T-helper 17 cell (primary cell): ENCODE data around the gene CYP21A2. TPM values are rescaled to one million over a fixed set of nuclear protein-coding genes. Genes with fewer than 3 reads are reported as not detected.
A peak's percentile ranks its signal among the peaks of the same experiment; 100 is the strongest.
"Not testable (repeated sequence)": the region's sequence is repeated elsewhere in the genome, so short reads cannot be mapped to it uniquely, and the experiment has no call there.

Experiments
- ATAC-seq: fragments of 150-1000 bp; cut with Tn5 transposase; 2 replicates; pipeline ENCODE4 v1.10.0; 2021; ENCODE audit warnings: mild to moderate bottlenecking, moderate library complexity
- DNase-seq, 3 donors: peaks; one replicate each; pipeline versions ENCODE4 v3.0.0 to v3.0.0-alpha.2; 2020 to 2021
- H3K9me3 ChIP-seq: one replicate; pipeline ENCODE4 v1.7.0; 2013; ENCODE audit warnings: low read length, mild to moderate bottlenecking; ENCODE audit not compliant: control insufficient read depth, poor library complexity, severe bottlenecking
- H3K27ac Mint-ChIP-seq: one replicate; pipeline ENCODE4 v1.8.0; 2022; ENCODE audit warnings: mild to moderate bottlenecking, moderate library complexity, mixed read lengths
- H3K27me3 Mint-ChIP-seq: one replicate; pipeline ENCODE4 v1.8.0; 2022; ENCODE audit warnings: mixed read lengths
- H3K36me3 Mint-ChIP-seq: one replicate; pipeline ENCODE4 v1.8.0; 2022; ENCODE audit warnings: low read depth, mixed read lengths
- H3K4me1 Mint-ChIP-seq: one replicate; pipeline ENCODE4 v1.8.0; 2022; ENCODE audit warnings: mild to moderate bottlenecking, mixed read lengths
- H3K4me3 Mint-ChIP-seq: one replicate; pipeline ENCODE4 v1.8.0; 2022; ENCODE audit warnings: mild to moderate bottlenecking, moderate library complexity, mixed read lengths
- total RNA-seq, 4 donors: library from RNA in 2 of 4; stranded (reverse) in 2 of 4; gene quantifications; one replicate each; pipeline ENCODE4 v1.2.3 and lab custom pipeline; 2022 to 2026

Gene CYP21A2
- total RNA-seq, 2 donors from 2014 or later, result 0.35 to 0.76 TPM

GRCh38 chr6:32049736-32050135 is 11.5 kb downstream of the CYP21A2 start:
- not testable (repeated sequence) for DNase-seq, ATAC-seq, H3K4me1 Mint-ChIP-seq, H3K4me3 Mint-ChIP-seq, H3K9me3 ChIP-seq, H3K36me3 Mint-ChIP-seq, H3K27ac Mint-ChIP-seq
- peaks cover 22% of the 10 kb centered on the region for H3K27me3 Mint-ChIP-seq

- peaks cover 30% of the 10 kb centered on the region for H3K27me3 Mint-ChIP-seq
- peaks cover 2% of the 10 kb centered on the region for H3K36me3 Mint-ChIP-seq
- no peak for DNase-seq
- H3K27ac Mint-ChIP-seq, result peak overlapping the region; percentile 74
- H3K9me3 ChIP-seq, result no peaks in the 10 kb centered on the region
- ATAC-seq, result no peak
- H3K4me1 Mint-ChIP-seq, result peaks cover 8% of the 10 kb centered on the region
- no peak overlapping the region for H3K4me3 Mint-ChIP-seq
These were observed 12.3 kb downstream of the CYP21A2 start for GRCh38 chr6:32050562-32050961.

- not testable (repeated sequence) for H3K36me3 Mint-ChIP-seq
These were observed 14.4 kb downstream of the CYP21A2 start for GRCh38 chr6:32052626-32053025.

GRCh38 chr6:32053314-32053713 is 15.1 kb downstream of the CYP21A2 start:
- DNase-seq, H3K4me1 Mint-ChIP-seq, H3K4me3 Mint-ChIP-seq, H3K36me3 Mint-ChIP-seq, H3K27ac Mint-ChIP-seq, ATAC-seq, H3K9me3 ChIP-seq: not testable (repeated sequence)
- H3K27me3 Mint-ChIP-seq, result peaks cover 45% of the 10 kb centered on the region

More at GRCh38 chr6:32052626-32053025, 14.4 kb downstream of the CYP21A2 start:
- H3K4me3 Mint-ChIP-seq, H3K9me3 ChIP-seq, ATAC-seq, H3K4me1 Mint-ChIP-seq, H3K27ac Mint-ChIP-seq, DNase-seq: not testable (repeated sequence)
- peaks cover 43% of the 10 kb centered on the region for H3K27me3 Mint-ChIP-seq

- not testable (repeated sequence) for H3K4me3 Mint-ChIP-seq, H3K27ac Mint-ChIP-seq, DNase-seq, H3K9me3 ChIP-seq, H3K4me1 Mint-ChIP-seq, H3K36me3 Mint-ChIP-seq, ATAC-seq
- H3K27me3 Mint-ChIP-seq, result peaks cover 49% of the 10 kb centered on the region
These were observed 17.5 kb downstream of the CYP21A2 start for GRCh38 chr6:32055756-32056155.

- H3K9me3 ChIP-seq, result no peaks in the 10 kb centered on the region
- Mint-ChIP-seq H3K4me3 (no peak overlapping the region), H3K27ac (no peak overlapping the region), H3K36me3 (peaks cover 4% of the 10 kb centered on the region), H3K27me3 (peaks cover 49% of the 10 kb centered on the region), H3K4me1 (peaks cover 2% of the 10 kb centered on the region)
- no peak for DNase-seq
- ATAC-seq, result no peak
These were observed 18.0 kb downstream of the CYP21A2 start for GRCh38 chr6:32056254-32056653.

- no peak for ATAC-seq
- Mint-ChIP-seq H3K36me3 (peaks cover 2% of the 10 kb centered on the region), H3K27me3 (peaks cover 41% of the 10 kb centered on the region), H3K4me1 (no peaks in the 10 kb centered on the region), H3K27ac (peak overlapping the region; percentile 45), H3K4me3 (no peak overlapping the region)
- DNase-seq, result no peak
- no peaks in the 10 kb centered on the region for H3K9me3 ChIP-seq
These were observed 19.8 kb downstream of the CYP21A2 start for GRCh38 chr6:32057966-32058365.

GRCh38 chr6:32058511-32058963 is 20.3 kb downstream of the CYP21A2 start:
- H3K27ac Mint-ChIP-seq, result peak overlapping the region; percentile 45
- H3K27me3 Mint-ChIP-seq, result peaks cover 41% of the 10 kb centered on the region
- H3K4me1 Mint-ChIP-seq, result no peaks in the 10 kb centered on the region
- H3K9me3 ChIP-seq, result no peaks in the 10 kb centered on the region
- DNase-seq (no peak), ATAC-seq (no peak)
- peaks cover 2% of the 10 kb centered on the region for H3K36me3 Mint-ChIP-seq
- H3K4me3 Mint-ChIP-seq, result no peak overlapping the region

- peaks cover 2% of the 10 kb centered on the region for H3K36me3 Mint-ChIP-seq
- H3K4me3 Mint-ChIP-seq, result no peak overlapping the region
- H3K4me1 Mint-ChIP-seq, result peaks cover 2% of the 10 kb centered on the region
- DNase-seq, result no peak
- peaks cover 18% of the 10 kb centered on the region for H3K27me3 Mint-ChIP-seq
- ATAC-seq, result no peak
- no peaks in the 10 kb centered on the region for H3K9me3 ChIP-seq
- H3K27ac Mint-ChIP-seq, result no peak overlapping the region
These were observed 22.9 kb downstream of the CYP21A2 start for GRCh38 chr6:32060966-32061655.

- no peaks in the 10 kb centered on the region for H3K9me3 ChIP-seq
- no peak overlapping the region for H3K27ac Mint-ChIP-seq
- peaks cover 4% of the 10 kb centered on the region for H3K4me1 Mint-ChIP-seq
- no peaks in the 10 kb centered on the region for H3K27me3 Mint-ChIP-seq
- ATAC-seq (no peak), DNase-seq (no peak)
- no peaks in the 10 kb centered on the region for H3K36me3 Mint-ChIP-seq
- no peak overlapping the region for H3K4me3 Mint-ChIP-seq
These were observed 26.5 kb downstream of the CYP21A2 start for GRCh38 chr6:32064706-32065105.

GRCh38 chr6:32067521-32067920 is 29.3 kb downstream of the CYP21A2 start:
- H3K9me3 ChIP-seq, H3K4me1 Mint-ChIP-seq, H3K27me3 Mint-ChIP-seq, DNase-seq, H3K36me3 Mint-ChIP-seq, H3K27ac Mint-ChIP-seq, ATAC-seq: not testable (repeated sequence)
- peak overlapping the region; percentile 21 for H3K4me3 Mint-ChIP-seq

- not testable (repeated sequence) for H3K36me3 Mint-ChIP-seq, H3K4me1 Mint-ChIP-seq, DNase-seq, ATAC-seq, H3K9me3 ChIP-seq, H3K27ac Mint-ChIP-seq, H3K4me3 Mint-ChIP-seq
- peaks cover 11% of the 10 kb centered on the region for H3K27me3 Mint-ChIP-seq
These were observed 30.1 kb downstream of the CYP21A2 start for GRCh38 chr6:32068315-32068714.

- Mint-ChIP-seq H3K4me3 (no peak overlapping the region), H3K36me3 (peaks cover 3% of the 10 kb centered on the region), H3K4me1 (peaks cover 7% of the 10 kb centered on the region), H3K27ac (no peak overlapping the region), H3K27me3 (peaks cover 11% of the 10 kb centered on the region)
- ATAC-seq (no peak), DNase-seq (no peak)
- no peaks in the 10 kb centered on the region for H3K9me3 ChIP-seq
These were observed 30.7 kb downstream of the CYP21A2 start for GRCh38 chr6:32068867-32069266.

GRCh38 chr6:32069460-32069859 is 31.2 kb downstream of the CYP21A2 start:
- no peak overlapping the region for H3K27ac Mint-ChIP-seq
- no peak for DNase-seq
- H3K4me3 Mint-ChIP-seq, result no peak overlapping the region
- no peak for ATAC-seq
- H3K4me1 Mint-ChIP-seq, result peaks cover 7% of the 10 kb centered on the region
- peaks cover 11% of the 10 kb centered on the region for H3K27me3 Mint-ChIP-seq
- H3K9me3 ChIP-seq, result no peaks in the 10 kb centered on the region
- peaks cover 3% of the 10 kb centered on the region for H3K36me3 Mint-ChIP-seq
